Activated naive CD4-positive, alpha-beta T cell treated with anti-CD3 and anti-CD28 coated beads, Interleukin-2, amount 10 ng/mL, durations not matched to agents 7 days and 5 days (primary cell): ENCODE results near the gene C1QC.
"Not testable (repeated sequence)": the region's sequence is repeated elsewhere in the genome, so short reads cannot be mapped to it uniquely, and the experiment has no call there.

Source experiments
- CTCF ChIA-PET: fragments of 350-600 bp; sonication (Branson Sonifier 250); formaldehyde crosslinking; loops from one replicate; lab custom pipeline; 2021; ENCODE audit warnings: antibody characterized with exemption; lab: Charles Lee
- DNase-seq: peaks from one replicate; pipeline ENCODE4 v3.0.0-alpha.2; 2020
- H3K27ac Mint-ChIP-seq: one replicate; pipeline ENCODE4 v1.8.0; 2021; ENCODE audit warnings: mild to moderate bottlenecking, moderate library complexity, mixed read lengths
- H3K27me3 Mint-ChIP-seq: one replicate; pipeline ENCODE4 v1.8.0; 2021; ENCODE audit warnings: mild to moderate bottlenecking, mixed read lengths
- H3K36me3 Mint-ChIP-seq: one replicate; pipeline ENCODE4 v1.8.0; 2021; ENCODE audit warnings: mixed read lengths
- H3K4me1 Mint-ChIP-seq: one replicate; pipeline ENCODE4 v1.8.0; 2021; ENCODE audit warnings: mixed read lengths
- H3K4me3 Mint-ChIP-seq: one replicate; pipeline ENCODE4 v1.8.0; 2021; ENCODE audit warnings: mild to moderate bottlenecking, moderate library complexity, mixed read lengths
- H3K9me3 Mint-ChIP-seq: one replicate; pipeline ENCODE4 v1.8.0; 2021; ENCODE audit warnings: mixed read lengths

C1QC gene

DNA sequence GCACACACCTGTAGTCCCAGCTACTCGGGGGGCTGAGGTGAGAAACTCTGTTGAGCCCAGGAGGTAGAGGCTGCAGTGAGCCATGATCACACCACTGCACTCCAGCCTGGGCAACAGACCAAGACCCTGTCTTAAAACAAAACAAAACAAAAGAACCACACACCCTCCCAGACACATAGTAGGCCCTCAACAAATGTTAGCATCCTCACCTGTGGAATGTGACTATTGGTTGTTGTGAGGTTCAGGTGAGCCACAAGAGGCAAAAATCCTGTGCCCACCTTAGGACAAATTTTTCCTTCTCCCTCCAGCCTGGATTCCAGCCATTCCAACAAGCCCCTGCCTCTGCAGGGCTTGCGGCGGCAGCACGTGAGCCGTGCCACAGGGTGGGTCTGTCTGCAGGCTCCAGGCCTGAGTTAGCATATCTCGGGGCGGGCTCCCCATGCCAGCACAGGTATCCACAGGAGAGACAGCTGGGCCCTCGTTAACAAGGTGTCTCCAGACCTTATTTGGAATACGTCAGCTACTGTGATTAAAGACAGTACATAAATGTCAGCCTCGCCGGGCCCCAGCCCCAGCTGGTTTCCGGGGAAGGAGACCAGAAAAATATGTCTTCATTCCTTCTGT, 27.0 kb downstream of the C1QC start:
- H3K9me3 Mint-ChIP-seq = no peaks in the 10 kb centered on the region
- CTCF ChIA-PET = no interaction called here
- H3K4me3 Mint-ChIP-seq = no peak overlapping the region
- no peak for DNase-seq
- H3K36me3 Mint-ChIP-seq = no peaks in the 10 kb centered on the region
- peaks cover 56% of the 10 kb centered on the region for H3K27me3 Mint-ChIP-seq
- H3K4me1 Mint-ChIP-seq = no peaks in the 10 kb centered on the region
- H3K27ac Mint-ChIP-seq = no peak overlapping the region

GRCh38 chr1:22671999-22672398, 28.6 kb downstream of the C1QC start:
- Mint-ChIP-seq H3K27me3 (peaks cover 57% of the 10 kb centered on the region), H3K36me3 (no peaks in the 10 kb centered on the region), H3K4me1 (no peaks in the 10 kb centered on the region), H3K4me3 (no peak overlapping the region), H3K27ac (no peak overlapping the region), H3K9me3 (no peaks in the 10 kb centered on the region)
- CTCF ChIA-PET = no interaction called here
- no peak for DNase-seq

- no peaks in the 10 kb centered on the region for H3K36me3 Mint-ChIP-seq
- no peaks in the 10 kb centered on the region for H3K4me1 Mint-ChIP-seq
Measured at GRCh38 chr1:22673486-22674409, 30.3 kb downstream of the C1QC start.

DNA sequence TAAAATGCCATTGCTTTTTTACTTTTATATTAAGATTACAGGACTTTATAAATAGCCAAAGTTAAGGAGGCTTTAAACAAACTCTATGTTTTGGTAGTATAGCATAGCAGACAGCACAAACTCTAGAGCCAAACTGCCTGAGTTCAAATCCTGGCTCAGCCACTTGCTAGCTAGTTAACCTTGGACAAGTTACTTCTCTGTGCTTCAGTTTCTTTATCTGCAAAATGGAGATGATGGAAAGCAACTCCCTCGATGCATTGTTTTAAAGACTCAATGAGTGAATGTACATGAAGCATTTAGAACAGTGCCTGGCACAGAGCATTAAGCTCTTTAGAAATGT, 30.9 kb downstream of the C1QC start:
- DNase-seq = no peak
- H3K36me3 Mint-ChIP-seq = no peaks in the 10 kb centered on the region
- no peak overlapping the region for H3K4me3 Mint-ChIP-seq
- no peaks in the 10 kb centered on the region for H3K4me1 Mint-ChIP-seq
- CTCF ChIA-PET = interaction anchor here (0.7 to 1.6 kb wide), 4 partner anchors 9 to 214 kb away, joined by 3 to 4 read pairs (median 4); no protein-coding TSS in a partner anchor
- H3K27me3 Mint-ChIP-seq = peaks cover 48% of the 10 kb centered on the region
- H3K27ac Mint-ChIP-seq = no peak overlapping the region
- H3K9me3 Mint-ChIP-seq = no peaks in the 10 kb centered on the region

More at GRCh38 chr1:22673486-22674409, 30.3 kb downstream of the C1QC start:
- Mint-ChIP-seq H3K4me3 (no peak overlapping the region), H3K9me3 (no peaks in the 10 kb centered on the region), H3K27me3 (peaks cover 53% of the 10 kb centered on the region), H3K27ac (no peak overlapping the region)
- CTCF ChIA-PET = interaction anchor here (0.7 to 1.6 kb wide), 3 partner anchors 16 to 215 kb away, joined by 3 to 4 read pairs (median 4); no protein-coding TSS in a partner anchor
- no peak for DNase-seq

GRCh38 chr1:22676151-22676550, 32.7 kb downstream of the C1QC start:
- peaks cover 38% of the 10 kb centered on the region for H3K27me3 Mint-ChIP-seq
- CTCF ChIA-PET = interaction anchor here (1.0 kb wide), 1 partner anchor 171 kb away, joined by 3 read pairs; no protein-coding TSS in a partner anchor
- H3K9me3 Mint-ChIP-seq = not testable (repeated sequence)

DNA sequence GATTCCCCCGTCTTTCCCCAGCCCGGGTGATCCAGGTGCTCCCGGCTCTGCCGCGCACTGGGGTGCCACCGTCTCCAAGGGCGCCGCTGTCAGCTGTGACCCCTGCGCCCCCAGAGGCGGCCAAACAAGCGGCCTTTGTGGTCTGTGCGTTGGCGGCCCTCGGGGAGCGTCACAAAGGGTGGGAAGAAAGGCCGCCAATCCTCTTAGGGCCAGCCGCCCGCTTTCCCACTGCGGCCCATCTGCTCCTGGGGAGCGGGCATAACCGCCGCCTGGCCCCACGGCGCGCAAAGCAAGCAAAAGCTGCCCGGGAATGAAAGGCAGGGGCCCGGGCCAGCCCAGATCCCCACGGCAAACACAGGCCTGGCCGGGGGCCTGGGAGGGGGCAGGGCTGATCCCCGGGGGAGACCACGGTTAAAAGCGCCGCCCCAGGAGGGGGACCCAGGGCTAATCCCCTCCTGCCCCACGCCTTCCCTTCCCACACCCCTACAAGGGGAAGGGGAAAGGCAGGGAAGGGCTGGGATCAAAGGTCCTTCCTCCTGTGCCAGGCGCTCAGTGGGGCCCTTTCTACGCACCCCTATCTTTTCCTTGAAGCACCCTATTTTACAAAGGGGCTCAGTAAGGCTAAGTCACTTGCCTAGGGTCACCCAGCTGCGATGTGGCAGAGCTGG, 33.6 kb downstream of the C1QC start:
- CTCF ChIA-PET = interaction anchor here (1.0 kb wide), 1 partner anchor 172 kb away, joined by 3 read pairs; no protein-coding TSS in a partner anchor
- peaks cover 29% of the 10 kb centered on the region for H3K27me3 Mint-ChIP-seq
- no peaks in the 10 kb centered on the region for H3K4me1 Mint-ChIP-seq
- H3K36me3 Mint-ChIP-seq = no peaks in the 10 kb centered on the region
- H3K27ac Mint-ChIP-seq = no peak overlapping the region
- no peak for DNase-seq
- H3K9me3 Mint-ChIP-seq = no peaks in the 10 kb centered on the region
- no peak overlapping the region for H3K4me3 Mint-ChIP-seq

More at GRCh38 chr1:22676151-22676550, 32.7 kb downstream of the C1QC start:
- not testable (repeated sequence) for DNase-seq, H3K36me3 Mint-ChIP-seq, H3K4me3 Mint-ChIP-seq, H3K27ac Mint-ChIP-seq, H3K4me1 Mint-ChIP-seq

DNA sequence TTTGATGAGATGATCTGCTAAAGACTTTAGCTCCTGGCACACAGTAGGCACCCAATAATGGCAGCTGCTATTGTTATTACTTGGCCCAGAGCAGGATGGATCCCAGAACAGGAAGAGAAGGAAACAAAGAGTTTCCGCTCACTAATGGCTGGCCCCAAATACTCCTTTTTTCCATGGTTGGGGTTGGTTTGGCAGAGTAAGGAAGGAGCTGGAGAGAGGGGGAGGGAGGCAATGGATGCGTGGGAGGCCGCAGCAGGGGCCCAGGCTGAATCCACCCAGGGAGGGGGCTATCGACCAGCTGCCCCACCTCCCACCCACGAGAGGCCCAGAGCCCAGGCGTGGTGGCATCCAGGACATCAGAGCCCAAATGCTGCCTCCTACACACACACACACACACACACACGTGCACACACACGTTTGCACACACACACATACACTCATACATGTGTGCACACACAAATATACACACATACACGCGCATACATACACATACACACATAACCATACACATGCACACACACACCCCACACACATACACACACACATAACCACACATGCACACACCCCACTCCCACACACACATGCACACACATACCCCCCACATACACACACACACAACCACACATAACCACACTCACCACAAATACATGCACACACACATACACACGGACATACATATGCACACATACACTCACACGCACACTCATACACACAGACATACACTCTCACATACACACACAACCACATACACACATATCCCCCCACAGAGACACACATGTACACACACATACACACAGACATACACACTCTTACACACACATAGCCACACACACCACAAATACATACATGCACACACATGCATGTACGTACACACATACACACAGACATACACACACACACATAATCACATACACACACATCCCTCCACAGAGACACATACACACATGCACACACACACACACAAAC, 34.8 kb downstream of the C1QC start:
- Mint-ChIP-seq H3K4me1 (no peaks in the 10 kb centered on the region), H3K4me3 (no peak overlapping the region), H3K27ac (no peak overlapping the region), H3K36me3 (no peaks in the 10 kb centered on the region), H3K9me3 (no peaks in the 10 kb centered on the region), H3K27me3 (peaks cover 18% of the 10 kb centered on the region)
- CTCF ChIA-PET = no interaction called here
- DNase-seq = no peak

GRCh38 chr1:22680726-22681125, 37.3 kb downstream of the C1QC start:
- H3K9me3 Mint-ChIP-seq = no peaks in the 10 kb centered on the region
- no peak overlapping the region for H3K4me3 Mint-ChIP-seq
- CTCF ChIA-PET = no interaction called here
- H3K27ac Mint-ChIP-seq = no peak overlapping the region
- DNase-seq = no peak
- H3K36me3 Mint-ChIP-seq = no peaks in the 10 kb centered on the region
- no peaks in the 10 kb centered on the region for H3K4me1 Mint-ChIP-seq
- H3K27me3 Mint-ChIP-seq = peaks cover 18% of the 10 kb centered on the region

DNA sequence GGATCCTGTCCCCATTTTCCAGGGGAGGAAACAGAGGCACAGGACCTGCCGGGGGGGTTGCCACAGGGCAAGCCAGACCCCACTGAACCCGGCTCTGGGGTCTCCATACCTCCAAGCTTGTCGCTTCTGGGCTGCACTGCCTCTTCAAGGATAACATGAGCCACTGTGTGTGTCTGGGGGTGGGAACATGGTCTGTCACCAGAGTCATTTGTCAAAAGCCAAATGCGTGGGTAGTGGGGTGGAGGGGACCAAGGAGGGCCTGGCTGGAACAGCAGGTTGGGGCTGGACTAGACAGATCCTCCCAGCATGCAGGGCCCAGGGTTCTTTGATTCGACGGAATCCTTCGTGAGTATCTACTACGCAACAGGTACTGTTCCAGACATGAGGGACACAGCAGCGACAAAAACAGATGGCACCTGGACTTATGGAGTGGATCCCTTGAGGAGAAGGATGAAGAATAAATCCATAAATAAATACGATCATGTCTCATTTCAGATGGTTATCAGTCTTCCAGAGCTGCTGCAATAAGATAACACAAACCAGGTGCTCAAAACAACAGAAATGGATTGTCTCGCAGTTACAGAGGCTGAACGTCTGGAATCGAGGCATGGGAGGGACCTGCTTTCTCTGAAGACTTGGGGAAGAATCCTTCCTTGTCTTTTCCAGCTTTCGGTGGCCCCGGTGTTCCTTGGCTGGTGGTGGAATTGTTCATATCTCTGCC, 38.3 kb downstream of the C1QC start:
- Mint-ChIP-seq H3K27ac (no peak overlapping the region), H3K4me3 (no peak overlapping the region), H3K36me3 (no peaks in the 10 kb centered on the region), H3K4me1 (no peaks in the 10 kb centered on the region), H3K9me3 (no peaks in the 10 kb centered on the region), H3K27me3 (peaks cover 23% of the 10 kb centered on the region)
- CTCF ChIA-PET = no interaction called here
- DNase-seq = no peak

GRCh38 chr1:22683547-22683946, 40.1 kb downstream of the C1QC start:
- Mint-ChIP-seq H3K27ac (no peak overlapping the region), H3K27me3 (peaks cover 27% of the 10 kb centered on the region), H3K4me3 (no peak overlapping the region), H3K36me3 (no peaks in the 10 kb centered on the region), H3K9me3 (no peaks in the 10 kb centered on the region), H3K4me1 (no peaks in the 10 kb centered on the region)
- DNase-seq = no peak
- CTCF ChIA-PET = interaction anchor here (1.1 to 1.5 kb wide), 2 partner anchors 9 to 21 kb away, joined by 3 read pairs; no protein-coding TSS in a partner anchor

DNA sequence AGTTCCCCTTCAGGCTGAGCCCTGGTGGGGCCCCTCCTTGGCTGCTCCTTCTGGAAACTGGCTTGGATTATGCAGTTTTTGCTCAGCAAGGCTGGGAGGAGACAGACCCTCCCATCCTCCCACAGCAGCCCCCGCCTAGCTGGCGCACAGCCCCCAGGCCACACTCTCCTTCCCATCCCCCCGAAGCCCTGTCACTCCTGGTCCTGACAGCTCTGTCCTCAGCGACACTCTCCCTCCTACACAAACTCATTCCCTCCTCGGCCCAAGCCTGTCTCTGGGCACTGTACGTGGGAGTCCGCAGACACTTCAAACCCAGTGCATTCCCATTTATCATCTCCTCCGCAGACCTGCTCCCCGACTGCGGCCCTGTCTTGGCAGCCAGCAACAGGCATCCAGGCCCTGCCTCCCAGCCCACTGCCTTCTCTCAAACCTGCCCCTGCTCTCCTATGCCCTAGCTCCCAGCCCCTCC, 42.2 kb downstream of the C1QC start:
- CTCF ChIA-PET = no interaction called here
- Mint-ChIP-seq H3K36me3 (no peaks in the 10 kb centered on the region), H3K4me3 (no peak overlapping the region), H3K27me3 (peaks cover 30% of the 10 kb centered on the region), H3K4me1 (no peaks in the 10 kb centered on the region), H3K27ac (no peak overlapping the region), H3K9me3 (no peaks in the 10 kb centered on the region)
- DNase-seq = no peak

DNA sequence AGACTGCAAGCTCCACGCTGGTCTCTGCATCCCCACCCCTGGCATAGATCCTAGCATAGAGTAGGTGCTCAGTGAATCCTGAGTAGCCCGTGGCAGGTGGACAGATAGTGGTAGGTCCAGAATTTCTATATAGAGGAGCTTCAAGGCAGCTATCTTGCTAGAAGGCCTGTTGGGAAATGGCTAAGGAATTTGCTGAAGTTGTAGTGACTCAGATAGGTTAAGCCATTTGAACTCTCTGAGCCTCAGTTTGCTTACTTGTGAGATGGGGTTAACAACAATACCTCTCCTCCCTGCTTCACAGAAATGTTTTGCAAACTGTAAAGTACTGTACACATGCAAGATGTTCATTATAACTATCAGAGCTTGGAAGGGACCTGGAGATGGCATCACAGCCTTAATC, 43.8 kb downstream of the C1QC start:
- Mint-ChIP-seq H3K9me3 (no peaks in the 10 kb centered on the region), H3K36me3 (no peaks in the 10 kb centered on the region), H3K27ac (no peak overlapping the region), H3K27me3 (peaks cover 34% of the 10 kb centered on the region), H3K4me1 (no peaks in the 10 kb centered on the region), H3K4me3 (no peak overlapping the region)
- no peak for DNase-seq
- CTCF ChIA-PET = no interaction called here

- DNase-seq = no peak
- Mint-ChIP-seq H3K4me3 (no peak overlapping the region), H3K4me1 (no peaks in the 10 kb centered on the region), H3K27me3 (peaks cover 34% of the 10 kb centered on the region), H3K27ac (no peak overlapping the region), H3K36me3 (no peaks in the 10 kb centered on the region), H3K9me3 (no peaks in the 10 kb centered on the region)
- CTCF ChIA-PET = interaction anchor here (1.1 kb wide), 1 partner anchor 16 kb away, joined by 3 read pairs; no protein-coding TSS in a partner anchor
Measured at GRCh38 chr1:22688466-22688865, 45.0 kb downstream of the C1QC start.
